GM18858 (cell line): ENCODE measurements around the gene SELENOO.
"Not testable (repeated sequence)": the region's sequence is repeated elsewhere in the genome, so short reads cannot be mapped to it uniquely, and the experiment has no call there.

Experiments used
- ATAC-seq: cut with Tn5 transposase; IDR thresholded peaks from one replicate; pipeline ENCODE4 v1.9.1; 2021; ENCODE audit not compliant: unreplicated experiment

The SELENOO gene, protein sequence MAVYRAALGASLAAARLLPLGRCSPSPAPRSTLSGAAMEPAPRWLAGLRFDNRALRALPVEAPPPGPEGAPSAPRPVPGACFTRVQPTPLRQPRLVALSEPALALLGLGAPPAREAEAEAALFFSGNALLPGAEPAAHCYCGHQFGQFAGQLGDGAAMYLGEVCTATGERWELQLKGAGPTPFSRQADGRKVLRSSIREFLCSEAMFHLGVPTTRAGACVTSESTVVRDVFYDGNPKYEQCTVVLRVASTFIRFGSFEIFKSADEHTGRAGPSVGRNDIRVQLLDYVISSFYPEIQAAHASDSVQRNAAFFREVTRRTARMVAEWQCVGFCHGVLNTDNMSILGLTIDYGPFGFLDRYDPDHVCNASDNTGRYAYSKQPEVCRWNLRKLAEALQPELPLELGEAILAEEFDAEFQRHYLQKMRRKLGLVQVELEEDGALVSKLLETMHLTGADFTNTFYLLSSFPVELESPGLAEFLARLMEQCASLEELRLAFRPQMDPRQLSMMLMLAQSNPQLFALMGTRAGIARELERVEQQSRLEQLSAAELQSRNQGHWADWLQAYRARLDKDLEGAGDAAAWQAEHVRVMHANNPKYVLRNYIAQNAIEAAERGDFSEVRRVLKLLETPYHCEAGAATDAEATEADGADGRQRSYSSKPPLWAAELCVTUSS

DNA sequence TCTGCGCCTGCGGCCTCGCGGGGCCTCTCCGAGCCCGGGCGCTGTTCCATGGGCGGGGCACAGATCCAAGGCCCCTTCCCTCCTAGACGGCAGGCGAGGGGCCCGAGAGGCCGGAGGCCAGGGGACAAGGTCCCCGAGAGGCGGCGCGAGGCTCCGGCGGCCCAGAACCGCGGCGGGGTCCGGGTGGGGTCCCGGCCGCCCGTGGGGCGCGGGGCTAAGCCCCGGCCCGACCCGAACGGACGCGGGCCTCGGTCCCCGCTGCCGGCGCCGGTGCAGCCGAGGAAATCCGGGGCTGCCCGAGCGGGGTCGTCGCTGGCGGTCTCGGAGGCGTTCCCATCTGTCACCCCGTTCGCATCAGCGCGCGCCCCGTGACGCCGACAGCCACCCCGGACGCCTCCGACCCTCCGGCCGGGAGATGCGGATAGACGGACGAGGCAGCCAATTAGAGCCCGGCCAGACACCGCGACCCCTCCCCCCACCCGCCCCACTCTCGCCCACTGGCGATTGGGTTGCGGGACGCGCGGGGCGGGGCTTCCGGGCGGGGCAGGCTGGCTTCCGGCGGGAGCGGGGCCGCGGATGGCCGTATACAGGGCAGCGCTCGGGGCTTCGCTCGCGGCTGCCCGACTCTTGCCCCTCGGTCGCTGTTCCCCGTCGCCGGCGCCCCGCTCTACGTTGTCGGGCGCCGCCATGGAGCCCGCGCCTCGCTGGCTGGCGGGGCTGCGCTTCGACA, at the start of gene SELENOO:
SELENOO (plus strand) TSS at position 551 of the 730 bp plus-strand sequence; CDS start at position 577, 26 bp downstream.
- no peak for ATAC-seq

DNA sequence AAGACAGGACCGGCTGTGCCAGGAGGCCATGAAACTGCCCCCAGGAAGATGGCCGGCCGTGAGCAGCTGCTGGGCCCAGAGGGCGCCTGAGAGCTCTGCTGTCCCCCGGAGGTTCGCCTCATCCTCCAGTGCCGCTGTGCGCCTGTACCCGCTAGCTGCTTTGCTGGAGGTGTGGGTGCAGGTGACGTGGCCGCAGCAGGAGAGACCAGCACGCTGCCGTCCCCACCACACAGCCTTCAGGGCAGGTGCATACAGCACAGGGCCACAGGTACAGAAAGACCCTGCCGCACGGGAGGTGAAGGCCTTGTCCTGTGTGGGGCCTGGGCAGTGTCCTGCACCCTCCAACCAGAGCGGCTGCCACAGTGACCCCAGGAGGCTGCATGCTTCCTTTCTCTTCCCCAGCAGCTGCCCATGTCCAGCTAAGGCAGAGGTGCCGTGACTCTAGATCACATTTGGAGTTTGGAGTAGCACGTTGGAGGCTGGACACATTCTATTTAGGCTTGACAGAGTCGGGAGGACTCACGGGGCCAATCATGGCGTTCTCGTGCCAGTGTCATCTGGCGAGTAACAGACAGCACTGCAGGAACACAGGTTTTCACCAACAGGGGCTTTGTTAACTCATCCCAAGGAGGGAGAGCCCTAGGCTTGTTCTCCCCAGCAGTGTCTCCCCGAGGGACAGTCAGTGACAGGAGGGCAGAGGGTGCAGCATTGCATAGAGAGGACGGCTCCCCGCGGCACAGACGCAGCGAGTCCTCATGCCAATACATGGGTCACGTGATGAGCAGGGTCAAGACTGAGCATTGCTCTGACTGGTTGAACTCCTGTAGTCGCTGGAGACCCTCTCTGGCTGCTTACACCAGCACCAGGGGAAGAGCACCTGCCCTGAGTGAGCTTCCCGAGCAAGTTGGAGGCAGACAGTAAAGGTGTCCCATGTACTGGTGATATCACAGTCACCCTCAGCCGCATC, 49.0 kb upstream of the SELENOO start:
- ATAC-seq = no peak

DNA sequence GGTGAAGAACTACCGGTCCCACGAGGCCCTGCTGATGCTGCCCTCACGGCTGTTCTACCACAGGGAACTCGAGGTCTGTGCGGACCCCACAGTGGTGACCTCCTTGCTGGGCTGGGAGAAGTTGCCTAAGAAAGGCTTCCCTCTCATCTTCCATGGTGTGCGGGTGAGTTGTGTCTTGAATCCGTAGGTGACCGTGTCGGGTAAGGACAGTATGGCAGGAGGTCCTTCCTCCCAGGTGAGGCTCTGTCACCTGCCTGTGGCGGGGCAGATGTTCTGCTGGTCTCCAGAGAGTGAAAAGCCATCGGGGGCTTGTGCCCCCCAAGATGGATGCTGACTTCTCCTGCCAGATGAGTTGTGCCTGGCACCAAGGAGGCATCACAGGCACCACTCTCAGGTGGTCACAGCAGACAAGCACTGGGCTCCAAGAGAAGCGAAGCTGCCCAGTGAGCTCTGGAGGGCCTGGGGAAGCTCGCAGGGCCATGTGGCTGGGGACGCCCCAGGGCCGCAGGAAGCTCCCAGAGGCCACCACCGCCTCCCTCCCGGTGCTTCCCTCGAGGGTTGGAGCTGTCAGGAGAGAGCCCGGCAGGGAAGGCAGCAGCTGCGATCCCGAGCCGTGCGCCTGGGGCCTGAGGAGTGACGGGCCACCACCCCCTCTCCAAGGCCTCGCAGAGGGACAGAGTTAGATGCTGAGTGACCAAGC, 47.6 kb upstream of the SELENOO start:
- ATAC-seq = no peak

DNA sequence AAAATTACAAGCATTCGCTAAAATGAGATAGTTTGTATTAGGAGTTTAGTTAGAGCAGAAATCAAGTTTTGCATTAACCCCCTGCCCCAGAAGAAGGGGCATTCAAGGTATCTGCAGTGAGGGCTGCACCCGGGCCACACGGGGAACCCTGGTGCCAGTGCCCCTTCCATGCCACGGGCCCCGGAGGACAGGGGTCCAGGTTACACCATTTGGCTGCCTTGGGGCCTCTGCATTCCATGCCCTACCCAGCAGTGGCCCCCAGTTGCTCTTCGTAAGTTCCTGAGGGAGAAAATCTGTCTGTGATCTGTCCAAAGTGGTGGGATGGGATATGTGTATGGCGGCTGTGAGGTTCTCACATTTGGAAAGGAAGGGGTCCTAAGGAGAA, 47.1 kb upstream of the SELENOO start:
- no peak for ATAC-seq

DNA sequence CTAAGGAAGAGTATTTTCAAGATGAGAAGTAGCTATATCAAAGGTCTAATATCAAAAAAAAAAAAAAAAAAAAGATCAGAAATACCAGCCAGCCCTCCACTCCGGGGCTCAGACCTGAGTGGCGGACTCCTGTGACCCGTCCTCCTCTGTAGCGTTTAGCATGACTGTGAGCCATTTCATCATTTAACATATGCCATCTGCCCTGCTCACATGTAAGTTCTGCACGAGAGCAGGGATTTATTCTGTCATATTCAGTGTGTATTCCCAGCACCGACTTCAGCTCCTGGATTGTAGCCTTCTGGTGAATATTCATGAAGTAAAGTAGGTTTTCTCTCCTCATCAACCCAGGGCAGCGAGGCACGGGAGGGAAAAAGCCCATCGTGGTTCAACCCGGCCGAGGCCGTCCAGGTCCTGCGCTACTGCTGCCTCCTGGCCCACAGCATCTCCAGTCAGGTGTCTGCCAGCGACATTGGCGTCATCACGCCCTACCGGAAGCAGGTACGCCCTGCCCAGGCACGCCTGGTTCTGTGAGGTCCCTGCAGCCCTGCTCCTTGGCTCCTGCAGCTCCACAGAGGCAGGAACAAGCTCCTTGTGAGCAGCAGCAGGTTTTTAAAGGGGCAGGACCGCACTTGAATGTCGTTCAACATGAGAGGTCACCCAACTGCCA, 43.0 kb upstream of the SELENOO start:
- ATAC-seq = no peak

DNA sequence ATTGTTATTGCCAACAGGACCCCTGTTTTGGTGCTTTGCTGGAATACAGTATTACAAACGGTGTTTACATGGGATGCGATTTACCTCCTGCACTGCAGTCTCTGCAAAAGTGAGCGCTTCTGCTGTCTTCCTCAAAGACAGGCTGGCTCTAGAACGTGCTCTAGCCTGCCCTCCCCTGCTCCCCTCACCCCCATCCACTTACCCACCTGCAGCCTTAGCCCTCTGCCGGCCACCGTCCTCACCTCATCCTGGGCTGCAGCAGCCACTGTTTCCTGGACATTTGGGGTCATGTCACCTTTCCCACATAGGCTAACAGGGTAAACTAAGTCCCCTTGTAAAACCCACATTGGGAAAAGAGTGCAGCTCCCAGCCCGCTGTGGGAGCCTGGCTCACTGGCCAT, 39.9 kb upstream of the SELENOO start:
- no peak for ATAC-seq

DNA sequence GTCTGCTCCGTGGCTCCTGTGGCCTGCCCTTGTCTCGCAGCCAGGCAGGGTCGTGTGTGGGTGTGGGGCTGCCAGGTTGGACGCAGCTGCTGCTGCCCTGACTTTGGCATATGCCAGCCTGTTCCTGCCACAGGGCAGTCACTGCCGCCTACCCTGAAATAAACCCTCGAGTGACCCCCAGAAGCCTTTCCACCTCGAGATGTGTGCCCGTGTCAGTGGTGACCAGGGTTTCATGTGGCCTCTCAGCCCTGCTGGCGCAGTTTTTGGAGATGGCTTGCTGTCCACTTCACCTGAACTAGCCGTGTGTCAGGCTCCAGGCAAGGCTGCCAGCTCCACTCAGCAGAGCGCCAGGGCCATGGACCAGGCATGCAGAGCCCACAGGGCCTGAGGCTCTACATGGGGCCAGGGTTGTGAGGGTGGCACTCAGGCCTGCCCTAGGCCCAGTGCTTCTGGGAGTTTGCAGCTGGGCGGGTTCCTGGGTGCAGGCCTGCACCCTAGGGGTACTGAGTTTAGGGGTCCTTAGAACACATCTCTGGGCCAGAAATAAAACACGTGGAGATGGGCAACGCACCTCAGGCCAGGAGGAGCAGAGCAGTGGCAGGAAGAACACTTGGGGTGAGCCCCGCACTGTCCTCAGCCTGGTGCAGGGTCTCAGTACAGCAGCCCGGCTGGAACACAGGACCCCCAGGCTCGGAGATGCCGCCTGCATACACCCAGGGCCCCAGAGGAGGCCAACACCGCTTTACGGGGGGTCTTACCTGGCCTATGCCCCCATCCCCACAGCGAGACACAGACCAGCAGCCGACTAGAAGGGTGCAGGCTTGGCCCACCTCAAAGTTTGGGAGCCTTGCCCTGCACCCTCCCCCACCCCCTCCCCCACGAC, 39.1 kb upstream of the SELENOO start:
- ATAC-seq = no peak

DNA sequence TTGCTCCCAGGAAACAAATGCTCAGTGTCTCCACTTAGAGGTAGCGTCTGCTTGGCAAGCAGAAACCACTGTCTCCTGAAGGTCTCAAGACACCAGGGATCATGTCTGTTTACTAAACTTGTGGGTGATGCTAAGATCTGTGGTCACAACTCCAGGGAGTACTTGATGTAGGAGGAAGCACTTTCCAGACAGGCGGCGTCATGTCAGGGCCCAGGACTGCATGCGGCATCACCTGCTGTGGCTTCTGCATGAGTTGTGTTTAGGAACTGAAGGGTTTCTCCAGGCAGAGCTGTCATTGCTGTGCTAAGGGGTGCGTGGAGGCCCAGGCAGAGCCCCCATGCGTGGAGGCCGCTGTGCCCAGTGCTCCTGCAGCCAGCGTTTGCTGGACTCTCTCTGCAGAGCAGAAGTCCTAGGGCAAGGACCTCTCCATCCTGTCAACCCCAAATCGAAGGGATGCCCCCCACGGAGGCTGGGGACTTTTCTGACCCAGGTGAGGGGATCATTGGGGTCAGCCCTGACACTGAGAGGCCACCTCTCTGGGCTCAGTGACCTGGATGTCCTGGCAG, 38.3 kb upstream of the SELENOO start:
- ATAC-seq = no peak

DNA sequence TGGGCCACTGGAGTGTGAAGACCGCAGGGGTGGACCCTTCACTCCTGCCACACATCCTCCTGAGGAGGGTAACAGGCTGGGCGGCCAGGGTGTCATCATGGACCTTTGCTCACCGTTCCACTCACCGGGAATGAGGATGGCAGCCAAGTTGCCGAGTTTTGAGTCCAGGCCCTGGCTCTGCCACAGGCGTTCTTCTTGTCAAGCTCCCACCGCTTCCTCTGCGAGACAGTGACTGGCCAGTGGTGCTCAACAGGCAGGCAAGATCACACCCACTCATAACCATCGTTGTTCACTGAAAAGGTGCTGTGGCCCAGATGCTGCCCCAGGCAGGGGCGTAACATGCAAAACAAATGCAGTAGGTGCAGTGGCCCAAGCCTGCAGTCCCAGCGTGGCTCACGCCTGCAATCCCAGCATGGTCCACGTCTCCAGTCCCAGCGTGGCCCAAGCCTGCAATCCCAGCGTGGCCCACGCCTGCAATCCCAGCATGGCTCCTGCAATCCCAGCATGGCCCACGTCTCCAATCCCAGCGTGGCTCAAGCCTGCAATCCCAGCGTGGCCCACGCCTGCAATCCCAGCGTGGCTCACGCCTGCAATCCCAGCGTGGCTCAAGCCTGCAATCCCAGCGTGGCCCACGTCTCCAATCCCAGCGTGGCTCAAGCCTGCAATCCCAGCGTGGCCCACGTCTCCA, 35.2 kb upstream of the SELENOO start:
- ATAC-seq = no peak

DNA sequence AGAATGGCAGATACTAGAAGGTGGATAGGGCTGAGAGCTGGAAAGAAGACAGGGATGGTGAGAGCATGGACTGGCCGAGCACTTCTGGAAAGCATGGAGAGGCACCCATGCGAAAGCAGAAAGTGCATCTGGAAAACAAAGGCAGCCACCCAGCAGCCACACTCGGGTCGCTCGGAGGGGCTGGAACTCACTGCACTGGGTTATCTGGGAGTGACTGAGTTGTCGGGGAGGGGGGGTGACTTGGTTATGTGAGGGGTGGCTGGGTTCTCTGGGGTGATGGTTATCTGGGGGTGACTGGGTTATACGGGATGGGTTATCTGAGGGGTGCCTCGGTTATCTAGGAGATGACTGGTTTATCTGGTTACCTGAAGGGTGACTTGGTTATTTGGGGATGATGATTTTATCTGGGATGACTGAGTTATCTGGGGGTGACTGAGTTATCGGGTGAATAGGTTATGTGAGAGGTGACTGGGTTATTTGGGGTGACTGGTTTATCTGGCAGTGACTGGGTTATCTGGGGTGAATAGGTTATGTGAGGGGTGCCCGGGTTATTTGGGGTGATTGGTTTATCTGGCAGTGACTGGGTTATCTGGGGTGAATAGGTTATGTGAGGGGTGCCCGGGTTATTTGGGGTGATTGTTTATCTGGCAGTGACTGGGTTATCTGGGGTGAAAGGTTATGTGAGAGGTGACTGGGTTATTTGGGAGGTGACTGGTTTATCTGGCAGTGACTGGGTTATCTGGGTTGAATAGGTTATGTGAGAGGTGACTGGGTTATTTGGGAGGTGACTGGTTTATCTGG, 32.9 kb upstream of the SELENOO start:
- ATAC-seq = no peak

DNA sequence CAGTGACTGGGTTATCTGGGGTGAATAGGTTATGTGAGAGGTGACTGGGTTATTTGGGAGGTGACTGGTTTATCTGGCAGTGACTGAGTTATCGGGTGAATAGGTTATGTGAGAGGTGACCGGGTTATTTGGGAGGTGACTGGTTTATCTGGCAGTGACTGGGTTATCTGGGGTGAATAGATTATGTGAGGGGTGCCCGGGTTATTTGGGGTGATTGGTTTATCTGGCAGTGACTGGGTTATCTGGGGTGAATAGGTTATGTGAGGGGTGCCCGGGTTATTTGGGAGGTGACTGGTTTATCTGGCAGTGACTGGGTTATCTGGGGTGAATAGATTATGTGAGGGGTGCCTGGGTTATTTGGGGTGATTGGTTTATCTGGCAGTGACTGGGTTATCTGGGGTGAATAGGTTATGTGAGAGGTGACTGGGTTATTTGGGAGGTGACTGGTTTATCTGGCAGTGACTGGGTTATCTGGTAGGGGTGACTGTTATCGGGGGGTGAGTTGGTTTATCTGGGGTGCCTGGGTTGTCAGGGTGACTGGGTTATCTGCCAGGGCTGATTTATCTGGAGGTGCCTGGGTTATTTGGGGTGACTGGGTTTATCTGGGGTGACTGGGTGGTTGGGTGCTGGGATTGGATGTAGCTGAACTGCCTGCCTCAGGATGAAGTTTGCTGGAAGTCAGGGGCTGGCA, 32.2 kb upstream of the SELENOO start:
- ATAC-seq = not testable (repeated sequence)

DNA sequence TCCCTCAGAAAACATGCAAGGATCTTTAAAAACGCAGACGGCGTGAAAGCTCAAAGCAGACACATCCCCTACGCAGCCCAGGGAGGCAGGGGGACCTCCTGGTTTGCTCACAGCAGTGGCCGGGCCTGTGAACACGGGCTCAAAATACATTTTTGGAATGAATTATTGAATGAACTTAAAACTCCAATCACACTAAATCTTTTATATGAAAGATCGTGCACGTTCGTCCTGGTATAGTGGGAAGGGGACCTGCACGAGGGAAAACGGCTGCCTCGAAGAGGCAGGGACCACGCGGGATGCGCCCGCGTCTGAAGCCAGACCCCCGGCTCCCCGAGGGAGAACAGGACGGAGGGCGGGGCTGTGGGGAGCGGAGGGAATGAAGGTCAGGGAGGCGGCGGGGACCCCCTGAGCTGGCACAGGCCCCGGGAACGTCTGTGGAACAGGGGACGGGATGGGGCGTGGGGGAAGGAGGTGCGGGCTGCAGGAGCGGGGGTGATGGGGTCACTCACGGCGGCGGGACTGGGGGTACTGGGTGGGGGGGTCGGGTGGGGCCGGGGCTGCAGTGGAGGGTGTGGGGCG, 31.5 kb upstream of the SELENOO start:
- ATAC-seq = no peak

DNA sequence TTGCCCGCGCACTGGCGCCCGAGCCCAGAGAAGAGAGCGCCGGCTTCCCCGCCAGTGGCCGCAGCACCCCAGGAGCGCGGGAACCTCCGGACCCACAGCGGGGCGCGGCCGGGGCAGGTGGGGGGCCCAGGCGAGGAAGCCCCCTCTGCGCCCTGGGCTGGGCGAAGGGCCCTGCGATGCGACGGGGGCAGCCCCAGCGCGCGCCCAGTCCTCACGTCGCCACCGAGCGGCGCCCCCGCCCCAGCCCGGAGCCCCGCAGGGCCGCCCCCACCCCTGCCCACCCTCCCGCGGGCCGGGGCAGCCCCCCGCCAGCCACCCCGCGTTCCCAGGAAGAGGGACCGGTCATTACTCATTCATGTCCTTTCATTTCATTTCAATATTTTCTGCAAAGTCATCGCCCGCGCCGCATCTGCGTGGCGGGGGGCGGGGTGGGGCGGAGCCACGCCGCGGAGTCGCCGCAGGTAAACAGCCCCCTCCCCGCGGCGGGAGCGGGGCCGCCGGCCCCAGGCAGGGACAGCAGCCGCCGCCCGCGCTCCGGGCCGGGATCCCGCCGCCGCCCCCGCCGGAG, 31.0 kb upstream of the SELENOO start:
- no peak for ATAC-seq

DNA sequence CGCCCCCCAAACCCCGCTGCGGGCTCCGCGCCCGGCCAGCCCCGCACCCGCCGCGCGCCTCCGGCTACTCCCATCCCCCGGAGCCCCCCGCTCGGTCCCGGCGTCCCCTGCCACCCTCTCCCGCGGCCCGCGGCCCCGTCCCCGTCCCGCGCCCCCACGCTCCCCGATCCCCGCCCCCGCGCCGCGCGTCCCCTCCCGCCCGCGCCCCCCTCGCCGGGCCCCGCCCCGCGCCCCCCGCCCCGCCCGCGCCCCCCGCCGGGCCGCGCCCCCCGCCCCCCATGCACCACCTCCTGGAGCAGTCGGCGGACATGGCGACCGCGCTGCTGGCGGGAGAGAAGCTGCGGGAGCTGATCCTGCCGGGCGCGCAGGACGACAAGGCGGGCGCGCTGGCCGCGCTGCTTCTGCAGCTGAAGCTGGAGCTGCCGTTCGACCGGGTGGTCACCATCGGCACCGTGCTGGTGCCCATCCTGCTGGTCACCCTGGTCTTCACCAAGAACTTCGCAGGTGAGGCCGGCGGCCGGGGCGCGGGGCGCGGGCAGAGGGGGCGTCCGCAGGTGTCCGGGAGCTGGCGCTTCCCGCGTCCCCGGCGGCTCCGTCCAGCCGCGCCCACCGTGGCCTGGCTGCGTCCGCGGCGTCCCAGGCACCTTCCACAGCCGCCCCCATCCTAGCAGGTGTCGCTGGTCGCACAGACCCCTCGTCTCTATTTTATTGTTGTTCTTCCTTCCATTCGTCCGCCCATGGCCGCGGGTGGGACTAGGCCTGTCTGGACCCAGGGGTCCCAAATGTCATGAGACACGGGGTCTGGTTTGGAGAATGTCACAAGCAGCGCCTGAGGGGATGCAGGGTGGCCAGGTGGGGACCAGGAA, 30.1 kb upstream of the SELENOO start, which contains the start of gene PANX2:
PANX2 (plus strand) TSS at position 279 of the 866 bp plus-strand sequence; CDS start at position 279, 0 bp downstream.
- no peak for ATAC-seq
